GM20431 (cell line): ENCODE data around the gene TMCO6.
"Not testable (repeated sequence)": the region's sequence is repeated elsewhere in the genome, so short reads cannot be mapped to it uniquely, and the experiment has no call there.

Experiments used
- in situ Hi-C: fragments of 300-500 bp; cut with MseI, MboI; formaldehyde crosslinking; loops from one replicate; pipeline ENCODE4 v1.15.0; 2020; ENCODE audit warnings: low sequenced_read_pairs; ENCODE audit not compliant: unreplicated experiment

The TMCO6 gene

GRCh38 chr5:140628711-140629110, 10.5 kb upstream of the TMCO6 start:
- in situ Hi-C loops, result loop anchor here (25.0 kb wide), 1 partner anchor 266 kb away; the partner anchor contains the start of gene SLC4A9

- in situ Hi-C loops, result loop anchor here (25.0 kb wide), 1 partner anchor 268 kb away; the partner anchor contains the start of gene SLC4A9
These were observed 8.8 kb upstream of the TMCO6 start for GRCh38 chr5:140630292-140631035.

GRCh38 chr5:140631036-140631417, 8.2 kb upstream of the TMCO6 start:
- in situ Hi-C loops, result loop anchor here (25.0 kb wide), 1 partner anchor 269 kb away; the partner anchor contains the start of gene SLC4A9

- in situ Hi-C loops, result loop anchor here (25.0 kb wide), 1 partner anchor 270 kb away; the partner anchor contains the start of gene SLC4A9
These were observed 7.4 kb upstream of the TMCO6 start for GRCh38 chr5:140631831-140632365.

GRCh38 chr5:140632366-140633020, 6.8 kb upstream of the TMCO6 start:
- in situ Hi-C loops, result loop anchor here (25.0 kb wide), 1 partner anchor 270 kb away; the partner anchor contains the start of gene SLC4A9

- in situ Hi-C loops, result loop anchor here (25.0 kb wide), 1 partner anchor 271 kb away; the partner anchor contains the start of gene SLC4A9
These were observed 6.2 kb upstream of the TMCO6 start, which contains the start of gene CD14 for GRCh38 chr5:140633021-140633471. Gene CD14, minus strand, starts transcription at chr5:140633175. Its CDS starts 104 bp downstream, at chr5:140633071.

GRCh38 chr5:140633501-140633900, 5.8 kb upstream of the TMCO6 start:
- in situ Hi-C loops, result loop anchor here (25.0 kb wide), 1 partner anchor 271 kb away; the partner anchor contains the start of gene SLC4A9

GRCh38 chr5:140634103-140634502, 5.1 kb upstream of the TMCO6 start:
- in situ Hi-C loops, result loop anchor here (25.0 kb wide), 1 partner anchor 272 kb away; the partner anchor contains the start of gene SLC4A9

- in situ Hi-C loops, result loop anchor here (25.0 kb wide), 1 partner anchor 273 kb away; the partner anchor contains the start of gene SLC4A9
These were observed 3.7 kb upstream of the TMCO6 start for GRCh38 chr5:140635291-140636257.

GRCh38 chr5:140637371-140638100, 1.7 kb upstream of the TMCO6 start:
- in situ Hi-C loops, result loop anchor here (25.0 kb wide), 1 partner anchor 275 kb away; the partner anchor contains the start of gene SLC4A9

GRCh38 chr5:140638898-140639147, 428 bp upstream of the TMCO6 start:
- in situ Hi-C loops, result loop anchor here (25.0 kb wide), 1 partner anchor 277 kb away; the partner anchor contains the start of gene SLC4A9

- in situ Hi-C loops, result loop anchor here (25.0 kb wide), 1 partner anchor 279 kb away; the partner anchor contains the start of gene SLC4A9
These were observed 2.5 kb downstream of the TMCO6 start for GRCh38 chr5:140641716-140642115.

- in situ Hi-C loops, result loop anchor here (25.0 kb wide), 1 partner anchor 280 kb away; the partner anchor contains the start of gene SLC4A9
These were observed 3.5 kb downstream of the TMCO6 start for GRCh38 chr5:140642718-140643117.

GRCh38 chr5:140647042-140647419, 7.8 kb downstream of the TMCO6 start:
- in situ Hi-C loops, result loop anchor here (25.0 kb wide), 1 partner anchor 285 kb away; the partner anchor contains the start of gene SLC4A9

- in situ Hi-C loops, result no loop called here
These were observed 19.6 kb downstream of the TMCO6 start for GRCh38 chr5:140658870-140659269.

GRCh38 chr5:140660371-140660770, 21.1 kb downstream of the TMCO6 start:
- in situ Hi-C loops, result not testable (repeated sequence)

GRCh38 chr5:140664030-140664358, 24.7 kb downstream of the TMCO6 start:
- in situ Hi-C loops, result no loop called here

GRCh38 chr5:140664359-140665119, 25.3 kb downstream of the TMCO6 start, which contains the start of gene WDR55:
Gene WDR55, plus strand, starts transcription at chr5:140664904. Its CDS starts 9 bp downstream, at chr5:140664913.
- in situ Hi-C loops, result no loop called here
